Measurements from ENCODE around the gene COL23A1. TPM values are rescaled to one million over a fixed set of nuclear protein-coding genes. Genes with fewer than 3 reads are reported as not detected.

COL23A1 gene
- total and polyA plus RNA-seq, 2 experiments from 2014 or later = 4.8 to 8.2 TPM

DNA sequence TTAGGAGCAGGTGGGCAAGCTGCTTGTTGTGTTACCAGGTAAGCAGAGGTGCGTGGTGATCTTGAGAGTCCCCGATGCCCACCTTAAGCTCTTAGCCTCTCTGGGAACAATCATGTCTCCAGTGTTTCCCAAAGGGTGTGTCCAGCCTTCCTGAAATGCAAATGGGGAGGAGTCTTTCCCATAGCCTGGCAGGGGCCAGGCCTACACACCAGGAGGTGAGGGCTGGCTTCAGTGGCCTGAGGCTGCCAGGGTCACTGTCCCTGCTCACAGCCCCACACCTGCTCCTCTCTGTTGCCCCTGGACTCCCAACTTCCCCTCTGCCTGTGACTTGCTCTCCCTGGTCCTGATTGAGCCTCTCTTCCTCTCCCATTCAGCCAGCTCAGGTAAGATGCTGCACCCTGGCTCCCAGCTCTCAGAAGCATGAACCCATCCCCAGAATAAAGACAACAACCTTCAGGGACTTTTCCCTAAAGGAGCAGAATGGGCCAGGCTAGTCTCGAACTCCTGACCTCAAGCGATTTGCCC is 291.8 kb downstream of the COL23A1 start (continued):
- TF ChIP-seq, protein P1, sequence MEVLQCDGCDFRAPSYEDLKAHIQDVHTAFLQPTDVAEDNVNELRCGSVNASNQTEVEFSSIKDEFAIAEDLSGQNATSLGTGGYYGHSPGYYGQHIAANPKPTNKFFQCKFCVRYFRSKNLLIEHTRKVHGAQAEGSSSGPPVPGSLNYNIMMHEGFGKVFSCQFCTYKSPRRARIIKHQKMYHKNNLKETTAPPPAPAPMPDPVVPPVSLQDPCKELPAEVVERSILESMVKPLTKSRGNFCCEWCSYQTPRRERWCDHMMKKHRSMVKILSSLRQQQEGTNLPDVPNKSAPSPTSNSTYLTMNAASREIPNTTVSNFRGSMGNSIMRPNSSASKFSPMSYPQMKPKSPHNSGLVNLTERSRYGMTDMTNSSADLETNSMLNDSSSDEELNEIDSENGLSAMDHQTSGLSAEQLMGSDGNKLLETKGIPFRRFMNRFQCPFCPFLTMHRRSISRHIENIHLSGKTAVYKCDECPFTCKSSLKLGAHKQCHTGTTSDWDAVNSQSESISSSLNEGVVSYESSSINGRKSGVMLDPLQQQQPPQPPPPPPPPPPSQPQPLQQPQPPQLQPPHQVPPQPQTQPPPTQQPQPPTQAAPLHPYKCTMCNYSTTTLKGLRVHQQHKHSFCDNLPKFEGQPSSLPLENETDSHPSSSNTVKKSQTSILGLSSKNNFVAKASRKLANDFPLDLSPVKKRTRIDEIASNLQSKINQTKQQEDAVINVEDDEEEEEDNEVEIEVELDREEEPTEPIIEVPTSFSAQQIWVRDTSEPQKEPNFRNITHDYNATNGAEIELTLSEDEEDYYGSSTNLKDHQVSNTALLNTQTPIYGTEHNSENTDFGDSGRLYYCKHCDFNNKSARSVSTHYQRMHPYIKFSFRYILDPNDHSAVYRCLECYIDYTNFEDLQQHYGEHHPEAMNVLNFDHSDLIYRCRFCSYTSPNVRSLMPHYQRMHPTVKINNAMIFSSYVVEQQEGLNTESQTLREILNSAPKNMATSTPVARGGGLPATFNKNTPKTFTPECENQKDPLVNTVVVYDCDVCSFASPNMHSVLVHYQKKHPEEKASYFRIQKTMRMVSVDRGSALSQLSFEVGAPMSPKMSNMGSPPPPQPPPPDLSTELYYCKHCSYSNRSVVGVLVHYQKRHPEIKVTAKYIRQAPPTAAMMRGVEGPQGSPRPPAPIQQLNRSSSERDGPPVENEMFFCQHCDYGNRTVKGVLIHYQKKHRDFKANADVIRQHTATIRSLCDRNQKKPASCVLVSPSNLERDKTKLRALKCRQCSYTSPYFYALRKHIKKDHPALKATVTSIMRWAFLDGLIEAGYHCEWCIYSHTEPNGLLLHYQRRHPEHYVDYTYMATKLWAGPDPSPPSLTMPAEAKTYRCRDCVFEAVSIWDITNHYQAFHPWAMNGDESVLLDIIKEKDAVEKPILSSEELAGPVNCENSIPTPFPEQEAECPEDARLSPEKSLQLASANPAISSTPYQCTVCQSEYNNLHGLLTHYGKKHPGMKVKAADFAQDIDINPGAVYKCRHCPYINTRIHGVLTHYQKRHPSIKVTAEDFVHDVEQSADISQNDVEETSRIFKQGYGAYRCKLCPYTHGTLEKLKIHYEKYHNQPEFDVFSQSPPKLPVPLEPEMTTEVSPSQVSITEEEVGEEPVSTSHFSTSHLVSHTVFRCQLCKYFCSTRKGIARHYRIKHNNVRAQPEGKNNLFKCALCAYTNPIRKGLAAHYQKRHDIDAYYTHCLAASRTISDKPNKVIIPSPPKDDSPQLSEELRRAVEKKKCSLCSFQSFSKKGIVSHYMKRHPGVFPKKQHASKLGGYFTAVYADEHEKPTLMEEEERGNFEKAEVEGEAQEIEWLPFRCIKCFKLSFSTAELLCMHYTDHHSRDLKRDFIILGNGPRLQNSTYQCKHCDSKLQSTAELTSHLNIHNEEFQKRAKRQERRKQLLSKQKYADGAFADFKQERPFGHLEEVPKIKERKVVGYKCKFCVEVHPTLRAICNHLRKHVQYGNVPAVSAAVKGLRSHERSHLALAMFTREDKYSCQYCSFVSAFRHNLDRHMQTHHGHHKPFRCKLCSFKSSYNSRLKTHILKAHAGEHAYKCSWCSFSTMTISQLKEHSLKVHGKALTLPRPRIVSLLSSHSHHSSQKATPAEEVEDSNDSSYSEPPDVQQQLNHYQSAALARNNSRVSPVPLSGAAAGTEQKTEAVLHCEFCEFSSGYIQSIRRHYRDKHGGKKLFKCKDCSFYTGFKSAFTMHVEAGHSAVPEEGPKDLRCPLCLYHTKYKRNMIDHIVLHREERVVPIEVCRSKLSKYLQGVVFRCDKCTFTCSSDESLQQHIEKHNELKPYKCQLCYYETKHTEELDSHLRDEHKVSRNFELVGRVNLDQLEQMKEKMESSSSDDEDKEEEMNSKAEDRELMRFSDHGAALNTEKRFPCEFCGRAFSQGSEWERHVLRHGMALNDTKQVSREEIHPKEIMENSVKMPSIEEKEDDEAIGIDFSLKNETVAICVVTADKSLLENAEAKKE (CRISPR knock-in tag; IDR thresholded peaks at IDR 0.05) = no peak
- TF ChIP-seq CREB1 (CRISPR knock-in tag; IDR thresholded peaks at IDR 0.05; ENCODE audit: low read depth) = no peak
- TF ChIP-seq NANOG (IDR thresholded peaks at IDR 0.05; ENCODE audit: borderline replicate concordance) = no peak
- TF ChIP-seq EZH2phosphoT487 (IDR thresholded peaks at IDR 0.05; ENCODE audit: unreplicated experiment) = no peak
- no peak for TF ChIP-seq STAT1 (IDR thresholded peaks at IDR 0.05; ENCODE audit: unreplicated experiment)
- no peak for TF ChIP-seq EZH2 (IDR thresholded peaks at IDR 0.05; ENCODE audit: low read depth, unreplicated experiment)
- no peak for TF ChIP-seq ZNF331 (CRISPR knock-in tag; IDR thresholded peaks at IDR 0.05; ENCODE audit: low read depth)

DNA sequence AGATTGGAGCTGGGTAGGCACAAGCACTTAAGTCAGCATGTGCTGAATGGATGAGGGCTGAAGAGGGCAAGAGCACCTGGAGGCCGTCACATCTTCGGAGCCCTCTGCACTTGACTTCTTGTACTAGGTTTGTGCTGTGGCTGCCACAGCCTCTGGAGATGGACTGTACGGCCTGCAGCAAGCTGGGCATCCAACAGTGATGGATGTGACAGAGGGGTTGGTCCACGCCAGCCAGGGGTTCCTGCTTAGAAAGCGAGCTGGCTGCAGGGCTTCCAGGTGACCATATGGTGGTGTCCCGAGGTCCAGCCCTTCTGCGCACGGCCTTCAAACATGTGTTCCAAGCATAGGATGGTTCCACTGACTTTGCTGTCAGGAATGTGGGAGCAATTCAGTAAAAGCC is 292.4 kb downstream of the COL23A1 start:
- no peak overlapping the region for H3K4me2 ChIP-seq
- H3K27ac Mint-ChIP-seq = no peak overlapping the region
- no peak for TF ChIP-seq CREB1 (CRISPR knock-in tag; IDR thresholded peaks at IDR 0.05; ENCODE audit: low read depth)
- TF ChIP-seq, protein P2, sequence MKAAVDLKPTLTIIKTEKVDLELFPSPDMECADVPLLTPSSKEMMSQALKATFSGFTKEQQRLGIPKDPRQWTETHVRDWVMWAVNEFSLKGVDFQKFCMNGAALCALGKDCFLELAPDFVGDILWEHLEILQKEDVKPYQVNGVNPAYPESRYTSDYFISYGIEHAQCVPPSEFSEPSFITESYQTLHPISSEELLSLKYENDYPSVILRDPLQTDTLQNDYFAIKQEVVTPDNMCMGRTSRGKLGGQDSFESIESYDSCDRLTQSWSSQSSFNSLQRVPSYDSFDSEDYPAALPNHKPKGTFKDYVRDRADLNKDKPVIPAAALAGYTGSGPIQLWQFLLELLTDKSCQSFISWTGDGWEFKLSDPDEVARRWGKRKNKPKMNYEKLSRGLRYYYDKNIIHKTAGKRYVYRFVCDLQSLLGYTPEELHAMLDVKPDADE (IDR thresholded peaks at IDR 0.05) = no peak
- TF ChIP-seq, protein P3, sequence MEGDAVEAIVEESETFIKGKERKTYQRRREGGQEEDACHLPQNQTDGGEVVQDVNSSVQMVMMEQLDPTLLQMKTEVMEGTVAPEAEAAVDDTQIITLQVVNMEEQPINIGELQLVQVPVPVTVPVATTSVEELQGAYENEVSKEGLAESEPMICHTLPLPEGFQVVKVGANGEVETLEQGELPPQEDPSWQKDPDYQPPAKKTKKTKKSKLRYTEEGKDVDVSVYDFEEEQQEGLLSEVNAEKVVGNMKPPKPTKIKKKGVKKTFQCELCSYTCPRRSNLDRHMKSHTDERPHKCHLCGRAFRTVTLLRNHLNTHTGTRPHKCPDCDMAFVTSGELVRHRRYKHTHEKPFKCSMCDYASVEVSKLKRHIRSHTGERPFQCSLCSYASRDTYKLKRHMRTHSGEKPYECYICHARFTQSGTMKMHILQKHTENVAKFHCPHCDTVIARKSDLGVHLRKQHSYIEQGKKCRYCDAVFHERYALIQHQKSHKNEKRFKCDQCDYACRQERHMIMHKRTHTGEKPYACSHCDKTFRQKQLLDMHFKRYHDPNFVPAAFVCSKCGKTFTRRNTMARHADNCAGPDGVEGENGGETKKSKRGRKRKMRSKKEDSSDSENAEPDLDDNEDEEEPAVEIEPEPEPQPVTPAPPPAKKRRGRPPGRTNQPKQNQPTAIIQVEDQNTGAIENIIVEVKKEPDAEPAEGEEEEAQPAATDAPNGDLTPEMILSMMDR (conservative IDR thresholded peaks at IDR 0.05; ENCODE audit: low read depth in 2 of 2) = no peak
- no peak for TF ChIP-seq STAT1 (IDR thresholded peaks at IDR 0.05; ENCODE audit: unreplicated experiment)

More for the DNA sequence above, 292.4 kb downstream of the COL23A1 start:
- peaks cover 1% of the 10 kb centered on the region for H3K27me3 Mint-ChIP-seq (ENCODE audit: insufficient read depth, low read depth, poor library complexity)
- no peaks in the 10 kb centered on the region for H3K36me3 Mint-ChIP-seq (ENCODE audit: low read depth)
- peaks cover 5% of the 10 kb centered on the region; the same call in 2 of the 3 replicates for H3K9me3 Mint-ChIP-seq
- H3K4me3 Mint-ChIP-seq = no peak overlapping the region
- Histone ChIP-seq H3K36me3 (ENCODE audit: insufficient read depth) (no peaks in the 10 kb centered on the region), H3K79me2 (replicated peaks; ENCODE audit: insufficient read depth) (no peaks in the 10 kb centered on the region), H2AFZ (no peak overlapping the region), H3K27me3 (ENCODE audit: insufficient read depth) (no peaks in the 10 kb centered on the region), H3K27ac (ENCODE audit: low read depth) (no peak overlapping the region), H3K4me3 (no peak overlapping the region), H3F3A (replicated peaks; ENCODE audit: low read depth) (no peaks in the 10 kb centered on the region), H4K20me1 (replicated peaks; ENCODE audit: insufficient read depth) (no peaks in the 10 kb centered on the region), H3K4me1 (ENCODE audit: insufficient read depth) (no peaks in the 10 kb centered on the region), H3K9me2 (ENCODE audit: insufficient read depth) (peaks cover 4% of the 10 kb centered on the region; the same call in 1 of the 2 replicates)
- H3K4me1 Mint-ChIP-seq = no peaks in the 10 kb centered on the region; the same call in 2 of the 3 replicates
- DNase-seq (ENCODE audit: low spot score) (no peak), ATAC-seq (no peak)

Data from GM23338 (cell line).